Measurements from ENCODE around the gene USP6. TPM values are rescaled to one million over a fixed set of nuclear protein-coding genes. Genes with fewer than 3 reads are reported as not detected.
"Not testable (repeated sequence)": the region's sequence is repeated elsewhere in the genome, so short reads cannot be mapped to it uniquely, and the experiment has no call there.

The USP6 gene
- polyA plus RNA-seq, 1 experiment = not detected

- no peak for TF ChIP-seq CTCF (IDR thresholded peaks at IDR 0.05; ENCODE audit: insufficient read depth, low read depth, low read length)
- H3K36me3 ChIP-seq (ENCODE audit: control insufficient read depth, insufficient read depth, low read length) = no peaks in the 10 kb centered on the region
- H3K27me3 ChIP-seq (ENCODE audit: control insufficient read depth, insufficient read depth, low read length) = peaks cover 2% of the 10 kb centered on the region; the same call in 1 of the 2 replicates
- ChIA-PET POLR2A (no interaction called here), CTCF (no interaction called here)
- no peak overlapping the region for H3K4me3 ChIP-seq (ENCODE audit: low read depth, low read length)
- no peak for DNase-seq (ENCODE audit: low read depth)
These were observed 17.5 kb downstream of the USP6 start for GRCh38 chr17:5133311-5133710.

GRCh38 chr17:5133961-5134360 lies 18.1 kb downstream of the USP6 start:
- DNase-seq (ENCODE audit: low read depth); H3K36me3 ChIP-seq (ENCODE audit: control insufficient read depth, insufficient read depth, low read length); H3K27me3 ChIP-seq (ENCODE audit: control insufficient read depth, insufficient read depth, low read length); POLR2A ChIA-PET; H3K4me3 ChIP-seq (ENCODE audit: low read depth, low read length); CTCF ChIA-PET: not testable (repeated sequence)

GRCh38 chr17:5134571-5134970 lies 18.7 kb downstream of the USP6 start:
- CTCF ChIA-PET = interaction anchor here (1.1 kb wide), 1 partner anchor 25 kb away, joined by 3 read pairs; no protein-coding TSS in a partner anchor
- DNase-seq (ENCODE audit: low read depth); POLR2A ChIA-PET: not testable (repeated sequence)

GRCh38 chr17:5135131-5135712 lies 19.4 kb downstream of the USP6 start:
- H3K27me3 ChIP-seq (ENCODE audit: control insufficient read depth, insufficient read depth, low read length); H3K36me3 ChIP-seq (ENCODE audit: control insufficient read depth, insufficient read depth, low read length); H3K4me3 ChIP-seq (ENCODE audit: low read depth, low read length); DNase-seq (ENCODE audit: low read depth); POLR2A ChIA-PET: not testable (repeated sequence)
- CTCF ChIA-PET = interaction anchor here (1.1 kb wide), 1 partner anchor 25 kb away, joined by 3 read pairs; no protein-coding TSS in a partner anchor

More at GRCh38 chr17:5134571-5134970, 18.7 kb downstream of the USP6 start:
- not testable (repeated sequence) for H3K36me3 ChIP-seq (ENCODE audit: control insufficient read depth, insufficient read depth, low read length); H3K4me3 ChIP-seq (ENCODE audit: low read depth, low read length); H3K27me3 ChIP-seq (ENCODE audit: control insufficient read depth, insufficient read depth, low read length)

GRCh38 chr17:5135726-5136579 lies 20.1 kb downstream of the USP6 start:
- POLR2A ChIA-PET = no interaction called here
- Histone ChIP-seq H3K27me3 (ENCODE audit: control insufficient read depth, insufficient read depth, low read length) (peaks cover 2% of the 10 kb centered on the region; the same call in 1 of the 2 replicates), H3K36me3 (ENCODE audit: control insufficient read depth, insufficient read depth, low read length) (no peaks in the 10 kb centered on the region), H3K4me3 (ENCODE audit: low read depth, low read length) (no peak overlapping the region)
- CTCF ChIA-PET = interaction anchor here (1.1 kb wide), 1 partner anchor 26 kb away, joined by 3 read pairs; no protein-coding TSS in a partner anchor
- no peak for DNase-seq (ENCODE audit: low read depth)
- TF ChIP-seq CTCF (IDR thresholded peaks at IDR 0.05; ENCODE audit: insufficient read depth, low read depth, low read length) = no peak

GRCh38 chr17:5136580-5137412 lies 21.0 kb downstream of the USP6 start:
- POLR2A ChIA-PET; CTCF ChIA-PET; DNase-seq (ENCODE audit: low read depth); H3K36me3 ChIP-seq (ENCODE audit: control insufficient read depth, insufficient read depth, low read length); H3K27me3 ChIP-seq (ENCODE audit: control insufficient read depth, insufficient read depth, low read length); H3K4me3 ChIP-seq (ENCODE audit: low read depth, low read length): not testable (repeated sequence)

- DNase-seq (ENCODE audit: low read depth); CTCF ChIA-PET; POLR2A ChIA-PET; H3K27me3 ChIP-seq (ENCODE audit: control insufficient read depth, insufficient read depth, low read length); H3K4me3 ChIP-seq (ENCODE audit: low read depth, low read length); H3K36me3 ChIP-seq (ENCODE audit: control insufficient read depth, insufficient read depth, low read length): not testable (repeated sequence)
These were observed 21.8 kb downstream of the USP6 start for GRCh38 chr17:5137511-5138197.

GRCh38 chr17:5138198-5138544 lies 22.3 kb downstream of the USP6 start:
- H3K27me3 ChIP-seq (ENCODE audit: control insufficient read depth, insufficient read depth, low read length); H3K4me3 ChIP-seq (ENCODE audit: low read depth, low read length); POLR2A ChIA-PET; CTCF ChIA-PET; H3K36me3 ChIP-seq (ENCODE audit: control insufficient read depth, insufficient read depth, low read length); DNase-seq (ENCODE audit: low read depth): not testable (repeated sequence)
